Peyer's patch (tissue), 4 donors: Measurements from ENCODE around the gene TC2N.

Source experiments
- POLR2A ChIP-seq, 2 donors: fragments of 450-650 bp; IDR thresholded peaks; one replicate each; pipeline ENCODE4 v1.5.1; 2017; ENCODE audit warnings: antibody characterized with exemption in 2 of 2, mild to moderate bottlenecking in 2 of 2, moderate library complexity in 2 of 2
- TF ChIP-seq, protein P1 (sequence below), 6 experiments: fragments of 450-650 bp in 4 of 6; fragments of 200-600 bp in 2 of 6; sonication (generic) in 1 of 6; IDR thresholded peaks; one replicate each; pipeline ENCODE4 v1.5.1; 2017 to 2019; ENCODE audit warnings: antibody characterized with exemption in 6 of 6, mild to moderate bottlenecking in 3 of 6, moderate library complexity in 1 of 6

DNA sequence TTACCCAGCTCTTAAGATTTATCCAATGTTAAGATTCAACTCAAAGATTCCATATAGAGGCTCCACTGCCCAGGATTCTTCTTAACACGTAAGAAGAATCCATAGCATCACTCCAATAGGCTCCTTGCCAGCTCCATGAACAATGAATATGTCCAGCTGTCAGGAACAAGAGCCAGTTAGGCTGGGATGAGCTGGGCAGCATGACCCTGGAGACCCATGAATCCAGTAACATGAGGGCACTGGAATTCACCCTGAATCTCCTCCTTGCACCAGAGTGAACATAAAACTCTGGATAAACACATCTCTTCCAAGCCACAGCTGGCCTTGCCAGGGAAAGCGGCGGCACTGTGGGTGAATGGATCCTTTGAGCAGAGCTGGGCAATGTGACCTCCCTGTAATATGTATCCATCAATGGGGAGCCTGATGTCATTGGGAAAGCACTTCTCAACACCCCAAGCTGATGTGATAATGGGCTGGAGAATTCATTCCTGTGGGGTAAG, 24.4 kb upstream of the TC2N start:
- TF ChIP-seq, protein P1, sequence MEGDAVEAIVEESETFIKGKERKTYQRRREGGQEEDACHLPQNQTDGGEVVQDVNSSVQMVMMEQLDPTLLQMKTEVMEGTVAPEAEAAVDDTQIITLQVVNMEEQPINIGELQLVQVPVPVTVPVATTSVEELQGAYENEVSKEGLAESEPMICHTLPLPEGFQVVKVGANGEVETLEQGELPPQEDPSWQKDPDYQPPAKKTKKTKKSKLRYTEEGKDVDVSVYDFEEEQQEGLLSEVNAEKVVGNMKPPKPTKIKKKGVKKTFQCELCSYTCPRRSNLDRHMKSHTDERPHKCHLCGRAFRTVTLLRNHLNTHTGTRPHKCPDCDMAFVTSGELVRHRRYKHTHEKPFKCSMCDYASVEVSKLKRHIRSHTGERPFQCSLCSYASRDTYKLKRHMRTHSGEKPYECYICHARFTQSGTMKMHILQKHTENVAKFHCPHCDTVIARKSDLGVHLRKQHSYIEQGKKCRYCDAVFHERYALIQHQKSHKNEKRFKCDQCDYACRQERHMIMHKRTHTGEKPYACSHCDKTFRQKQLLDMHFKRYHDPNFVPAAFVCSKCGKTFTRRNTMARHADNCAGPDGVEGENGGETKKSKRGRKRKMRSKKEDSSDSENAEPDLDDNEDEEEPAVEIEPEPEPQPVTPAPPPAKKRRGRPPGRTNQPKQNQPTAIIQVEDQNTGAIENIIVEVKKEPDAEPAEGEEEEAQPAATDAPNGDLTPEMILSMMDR (IDR thresholded peaks at IDR 0.05) = no peak
- no peak for TF ChIP-seq POLR2A (IDR thresholded peaks at IDR 0.05)
